IMR-90 (cell line): ENCODE data around the gene TMEM131L. TPM values are rescaled to one million over a fixed set of nuclear protein-coding genes. Genes with fewer than 3 reads are reported as not detected.

Source experiments
- ATAC-seq: fragments of 200-7000 bp; cut with Tn5 transposase; 2 replicates; pipeline ENCODE4 v1.9.1; 2020; ENCODE audit warnings: low read depth, mild to moderate bottlenecking, moderate library complexity
- BruUV-seq: library from RNA; stranded (reverse); fragments of 400-500 nt; replicated peaks from 2 replicates; lab custom pipeline; 2021; lab: Mats Ljungman, UMichigan
- CTCF ChIA-PET: fragments of 300-600 bp; formaldehyde crosslinking; extraction: SDS; loops from one replicate; lab custom pipeline; 2021; ENCODE audit warnings: antibody characterized with exemption; lab: Yijun Ruan, JAX
- POLR2A ChIA-PET: fragments of 300-600 bp; sonication (Branson Sonifier 250); formaldehyde crosslinking; loops from one replicate; lab custom pipeline; 2022; ENCODE audit warnings: antibody characterized with exemption; ENCODE audit not compliant: unreplicated experiment; lab: Charles Lee
- DNase-seq: peaks from one replicate; pipeline ENCODE4 v3.0.0; 2013
- H2AFZ ChIP-seq: replicated peaks from 2 replicates; pipeline ENCODE3; 2013; ENCODE audit warnings: low read length, mild to moderate bottlenecking; ENCODE audit not compliant: poor library complexity
- H2AK5ac ChIP-seq: 2 replicates; pipeline ENCODE4 v1.6.1; 2013; ENCODE audit warnings: low read depth, low read length, inconsistent platforms
- H2AK9ac ChIP-seq: replicated peaks from 2 replicates; pipeline ENCODE3; 2013; ENCODE audit warnings: mild to moderate bottlenecking, low read depth, low read length, moderate library complexity; ENCODE audit not compliant: poor library complexity
- H2BK120ac ChIP-seq: 2 replicates; pipeline ENCODE4 v1.6.1; 2013; ENCODE audit warnings: low read depth, low read length, inconsistent platforms
- H2BK15ac ChIP-seq: 3 replicates; pipeline ENCODE4 v1.6.1; 2013; ENCODE audit warnings: low read depth, low read length, inconsistent platforms
- H2BK20ac ChIP-seq: 2 replicates; pipeline ENCODE4 v1.6.1; 2013; ENCODE audit warnings: low read depth, mild to moderate bottlenecking, inconsistent platforms, low read length, moderate library complexity
- H2BK5ac ChIP-seq: 2 replicates; pipeline ENCODE4 v1.6.1; 2013; ENCODE audit warnings: mild to moderate bottlenecking, low read depth, low read length, inconsistent platforms; ENCODE audit not compliant: poor library complexity, severe bottlenecking
- H3K14ac ChIP-seq: replicated peaks from 2 replicates; pipeline ENCODE4 v1.6.1; 2013; ENCODE audit warnings: low read depth, low read length, inconsistent platforms
- H3K18ac ChIP-seq: 2 replicates; pipeline ENCODE4 v1.6.1; 2013; ENCODE audit warnings: low read depth, low read length, control low read depth
- H3K23ac ChIP-seq: 2 replicates; pipeline ENCODE4 v1.6.1; 2013; ENCODE audit warnings: low read depth, low read length, inconsistent platforms
- H3K27ac ChIP-seq: 2 replicates; pipeline ENCODE4 v1.5.1; 2013; ENCODE audit warnings: mild to moderate bottlenecking, control low read depth, low read length; ENCODE audit not compliant: insufficient read depth
- H3K27me3 ChIP-seq: 2 replicates; pipeline ENCODE4 v1.6.1; 2013; ENCODE audit warnings: low read length; ENCODE audit not compliant: control insufficient read depth, insufficient read depth
- H3K36me3 ChIP-seq: 2 replicates; pipeline ENCODE4 v1.6.1; 2013; ENCODE audit warnings: low read length, mixed read lengths; ENCODE audit not compliant: control insufficient read depth, insufficient read depth
- H3K4ac ChIP-seq: 2 replicates; pipeline ENCODE4 v1.6.1; 2013; ENCODE audit warnings: low read depth, low read length, inconsistent platforms
- H3K4me1 ChIP-seq: 2 replicates; pipeline ENCODE4 v1.6.1; 2013; ENCODE audit warnings: low read length, mixed read lengths; ENCODE audit not compliant: control insufficient read depth, insufficient read depth
- H3K4me2 ChIP-seq: 2 replicates; pipeline ENCODE4 v1.6.1; 2013; ENCODE audit warnings: low read depth, mild to moderate bottlenecking, control low read depth, low read length, moderate library complexity
- H3K4me3 ChIP-seq: 2 replicates; pipeline ENCODE4 v1.5.1; 2013; ENCODE audit warnings: low read depth, mild to moderate bottlenecking, control low read depth, low read length, moderate library complexity; ENCODE audit not compliant: insufficient read depth
- H3K56ac ChIP-seq: 2 replicates; pipeline ENCODE4 v1.6.1; 2013; ENCODE audit warnings: low read length, inconsistent platforms; ENCODE audit not compliant: insufficient read depth; ENCODE audit errors: extremely low read depth
- H3K79me1 ChIP-seq, 2 experiments: 2 replicates each; pipeline ENCODE4 v1.6.1; 2013; ENCODE audit warnings: low read length in 2 of 2, inconsistent platforms in 1 of 2, low read depth in 1 of 2
- H3K9ac ChIP-seq: 2 replicates; pipeline ENCODE4 v1.6.1; 2013; ENCODE audit warnings: low read depth, low read length, control low read depth
- H3K9me1 ChIP-seq: 2 replicates; pipeline ENCODE4 v1.6.1; 2013; ENCODE audit warnings: low read length, inconsistent platforms; ENCODE audit not compliant: insufficient read depth
- H3K9me3 ChIP-seq: 2 replicates; pipeline ENCODE4 v1.6.1; 2013; ENCODE audit warnings: low read length; ENCODE audit not compliant: control insufficient read depth, insufficient read depth
- H4K20me1 ChIP-seq: 2 replicates; pipeline ENCODE4 v1.6.1; 2013; ENCODE audit warnings: low read length, inconsistent platforms; ENCODE audit not compliant: insufficient read depth
- H4K5ac ChIP-seq: 2 replicates; pipeline ENCODE4 v1.6.1; 2013; ENCODE audit warnings: mild to moderate bottlenecking, low read depth, low read length, control low read depth
- H4K8ac ChIP-seq, 2 experiments: 2 replicates each; pipeline ENCODE4 v1.6.1; 2013; ENCODE audit warnings: low read depth in 2 of 2, low read length in 2 of 2, control low read depth in 1 of 2, inconsistent platforms in 1 of 2
- H4K91ac ChIP-seq: 2 replicates; pipeline ENCODE4 v1.6.1; 2013; ENCODE audit warnings: low read depth, low read length, inconsistent platforms; ENCODE audit not compliant: insufficient read depth
- BHLHE40 ChIP-seq: fragments of 150-350 bp; IDR thresholded peaks from 2 replicates; pipeline ENCODE4 v1.6.1; 2016; ENCODE audit warnings: mild to moderate bottlenecking, low read depth, low read length
- CEBPB ChIP-seq: IDR thresholded peaks from 2 replicates; pipeline ENCODE4 v1.6.1; 2012; ENCODE audit warnings: low read depth, low read length, improper control_type of control experiment
- FOS ChIP-seq: fragments of 150-350 bp; IDR thresholded peaks from 2 replicates; pipeline ENCODE4 v1.6.1; 2016; ENCODE audit warnings: low read depth, low read length
- MAFK ChIP-seq: IDR thresholded peaks from 2 replicates; pipeline ENCODE4 v1.6.1; 2012; ENCODE audit warnings: low read depth, low read length, improper control_type of control experiment
- MAZ ChIP-seq: IDR thresholded peaks from 2 replicates; pipeline ENCODE4 v1.6.1; 2012; ENCODE audit warnings: low read depth, mild to moderate bottlenecking, low read length, improper control_type of control experiment, moderate library complexity, borderline replicate concordance
- MXI1 ChIP-seq: IDR thresholded peaks from 2 replicates; pipeline ENCODE4 v1.6.1; 2012; ENCODE audit warnings: low read depth, mild to moderate bottlenecking, low read length, moderate library complexity, borderline replicate concordance
- NFE2L2 ChIP-seq: fragments of 150-350 bp; IDR thresholded peaks from 2 replicates; pipeline ENCODE4 v1.6.1; 2016; ENCODE audit warnings: low read depth, mild to moderate bottlenecking, low read length
- POLR2A ChIP-seq: IDR thresholded peaks from 2 replicates; pipeline ENCODE4 v1.6.1; 2012; ENCODE audit warnings: mild to moderate bottlenecking, low read depth, low read length
- RCOR1 ChIP-seq: IDR thresholded peaks from 2 replicates; pipeline ENCODE4 v1.6.1; 2012; ENCODE audit warnings: mild to moderate bottlenecking, low read length, improper control_type of control experiment; ENCODE audit not compliant: insufficient replicate concordance
- RFX5 ChIP-seq: IDR thresholded peaks from 2 replicates; pipeline ENCODE4 v1.8.0; 2012; ENCODE audit warnings: low read depth, mild to moderate bottlenecking, low read length, moderate library complexity
- SMC3 ChIP-seq: fragments of 150-350 bp; IDR thresholded peaks from 2 replicates; pipeline ENCODE4 v1.6.1; 2016; ENCODE audit warnings: low read depth, mild to moderate bottlenecking, antibody characterized with exemption, low read length, moderate library complexity
- WGBS, 2 experiments: methylation state at CpG; one replicate each; pipeline versions ENCODE4 v1.1.5 to v1.1.7; 2013; ENCODE audit warnings: missing lambda C conversion rate in 2 of 2; ENCODE audit not compliant: insufficient read length in 1 of 2; ENCODE audit errors: extremely low coverage in 2 of 2; 5-methylcytosine and 5-hydroxymethylcytosine counted together
- dilution Hi-C: fragments of 300-500 bp; cut with HindIII; formaldehyde crosslinking; loops from one replicate; pipeline ENCODE4 v1.14.3; 2018; ENCODE audit warnings: low sequenced_read_pairs; ENCODE audit not compliant: unreplicated experiment
- in situ Hi-C: fragments of 300-500 bp; cut with MboI; formaldehyde crosslinking; loops from 3 replicates; pipeline ENCODE4 v1.14.3; 2019; ENCODE audit warnings: low sequenced_read_pairs, inconsistent platforms, mixed read lengths
- intact Hi-C: fragments of 100-400 bp; cut with micrococcal nuclease; formaldehyde crosslinking; loops from 2 replicates; pipeline ENCODE4 v1.10.0; 2022
- polyA plus RNA-seq, 3 experiments: library from polyadenylated mRNA; depleted of rRNA; stranded (reverse); fragments of >200 nt; gene quantifications; 2 replicates each; pipeline ENCODE4 v1.2.3, GENCODE V29; 2012; ENCODE audit warnings: low replicate concordance in 1 of 3
- total RNA-seq: library from RNA; depleted of rRNA; stranded (reverse); fragments of >200 nt; gene quantifications from 2 replicates; pipeline ENCODE4 v1.2.3, GENCODE V29; 2012
- TF ChIP-seq, protein P1 (sequence below): fragments of 150-350 bp; IDR thresholded peaks from 2 replicates; pipeline ENCODE4 v1.6.1; 2017; ENCODE audit warnings: mild to moderate bottlenecking, antibody characterized with exemption, low read length, low read depth
- TF ChIP-seq, protein P2 (sequence below): conservative IDR thresholded peaks from 2 replicates; pipeline ENCODE4 v1.5.1; 2012; ENCODE audit warnings: mild to moderate bottlenecking, low read depth, low read length, improper control_type of control experiment
- TF ChIP-seq, protein P3 (sequence below): fragments of 150-350 bp; IDR thresholded peaks from 2 replicates; pipeline ENCODE4 v1.6.1; 2016; ENCODE audit warnings: low read depth, mild to moderate bottlenecking, low read length, moderate library complexity, borderline replicate concordance

TMEM131L gene
- total and polyA plus RNA-seq, 2 of the 4 experiments (the other 2 are of a cell fraction) = 8.4 to 23.8 TPM

DNA sequence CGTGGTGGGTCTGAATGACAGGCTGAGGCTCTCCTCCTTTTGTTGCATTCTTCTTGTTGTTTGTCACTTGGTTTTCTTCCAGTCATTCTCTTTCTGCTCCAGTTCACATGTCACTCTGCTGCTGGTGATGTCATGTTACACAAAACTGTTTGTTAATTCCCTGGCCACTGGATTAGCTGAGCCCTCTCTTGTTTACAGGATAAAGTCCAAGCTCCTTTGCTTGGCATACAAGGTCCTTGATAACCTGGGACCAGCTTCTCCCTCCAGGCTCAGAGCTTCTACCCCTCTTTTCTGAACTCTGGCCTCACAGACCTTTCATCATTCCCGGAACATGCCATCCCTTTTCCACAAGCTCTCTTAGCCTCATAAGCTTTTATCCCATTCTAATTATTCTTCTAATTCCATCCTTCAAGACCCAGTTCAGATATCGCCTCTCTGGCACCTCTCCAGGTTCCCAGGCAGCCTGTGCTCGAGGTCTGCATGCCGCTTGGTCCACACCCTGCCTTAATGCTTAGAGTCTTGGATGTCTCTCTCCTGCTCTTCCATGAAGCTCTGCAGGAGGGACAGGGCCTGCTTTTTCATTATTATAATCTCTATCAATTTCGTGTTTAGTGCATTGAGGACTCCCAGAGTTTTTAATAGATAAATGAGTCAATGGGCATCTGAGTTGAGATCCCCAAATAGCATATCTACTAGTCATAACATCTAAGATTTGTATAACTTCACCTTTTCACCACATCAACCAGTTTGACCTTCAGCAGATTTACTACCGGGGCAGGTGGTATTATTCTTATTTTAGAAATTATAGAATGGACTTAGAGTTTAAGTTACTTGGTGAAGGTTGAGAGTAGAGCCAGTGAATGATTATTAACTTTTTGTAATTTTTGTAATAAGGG lies 98.7 kb downstream of the TMEM131L start:
- Histone ChIP-seq H2AFZ (no peak overlapping the region), H3K79me1 (peaks cover 0 to 5% of the 10 kb centered on the region in 2 experiments; a peak in 1 of 4 replicates), H3K56ac (no peak overlapping the region), H3K9ac (no peak overlapping the region), H2AK9ac (no peak overlapping the region), H4K5ac (no peak overlapping the region), H2BK20ac (no peak overlapping the region), H3K36me3 (no peaks in the 10 kb centered on the region), H3K4ac (no peak overlapping the region), H2BK5ac (no peak overlapping the region), H3K9me1 (peaks cover 6% of the 10 kb centered on the region; the same call in 1 of the 2 replicates), H3K27ac (no peak overlapping the region), H3K4me2 (no peak overlapping the region), H2BK120ac (0 out of 2 replicates have a peak overlapping the region, but pooled peaks have one; percentile 38), H3K14ac (no peak overlapping the region; the same call in 1 of the 2 replicates), H3K9me3 (no peaks in the 10 kb centered on the region; the same call in 1 of the 2 replicates), H2AK5ac (no peak overlapping the region), H4K20me1 (no peaks in the 10 kb centered on the region), H4K91ac (no peak overlapping the region), H3K4me1 (peaks cover 4% of the 10 kb centered on the region; the same call in 1 of the 2 replicates), H3K23ac (no peak overlapping the region), H2BK15ac (no peak overlapping the region), H3K4me3 (no peak overlapping the region), H3K27me3 (no peaks in the 10 kb centered on the region), H3K18ac (no peak overlapping the region), H4K8ac (no peak overlapping the region)
- CTCF ChIA-PET = interaction anchor here (0.7 kb wide), 1 partner anchor 148 kb away, joined by 4 read pairs; no protein-coding TSS in a partner anchor
- POLR2A ChIA-PET = no interaction called here
- BruUV-seq = no TSS peak
- in situ Hi-C loops (no loop called here), intact Hi-C loops (no loop called here), dilution Hi-C loops (no loop called here)
- peak; percentile 63 for ATAC-seq
- TF ChIP-seq CEBPB = no peak
- no peak for TF ChIP-seq MXI1
- TF ChIP-seq POLR2A = no peak
- no peak for TF ChIP-seq MAFK
- no peak for TF ChIP-seq SMC3
- TF ChIP-seq, protein P1, sequence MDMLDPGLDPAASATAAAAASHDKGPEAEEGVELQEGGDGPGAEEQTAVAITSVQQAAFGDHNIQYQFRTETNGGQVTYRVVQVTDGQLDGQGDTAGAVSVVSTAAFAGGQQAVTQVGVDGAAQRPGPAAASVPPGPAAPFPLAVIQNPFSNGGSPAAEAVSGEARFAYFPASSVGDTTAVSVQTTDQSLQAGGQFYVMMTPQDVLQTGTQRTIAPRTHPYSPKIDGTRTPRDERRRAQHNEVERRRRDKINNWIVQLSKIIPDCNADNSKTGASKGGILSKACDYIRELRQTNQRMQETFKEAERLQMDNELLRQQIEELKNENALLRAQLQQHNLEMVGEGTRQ = no peak
- TF ChIP-seq, protein P2, sequence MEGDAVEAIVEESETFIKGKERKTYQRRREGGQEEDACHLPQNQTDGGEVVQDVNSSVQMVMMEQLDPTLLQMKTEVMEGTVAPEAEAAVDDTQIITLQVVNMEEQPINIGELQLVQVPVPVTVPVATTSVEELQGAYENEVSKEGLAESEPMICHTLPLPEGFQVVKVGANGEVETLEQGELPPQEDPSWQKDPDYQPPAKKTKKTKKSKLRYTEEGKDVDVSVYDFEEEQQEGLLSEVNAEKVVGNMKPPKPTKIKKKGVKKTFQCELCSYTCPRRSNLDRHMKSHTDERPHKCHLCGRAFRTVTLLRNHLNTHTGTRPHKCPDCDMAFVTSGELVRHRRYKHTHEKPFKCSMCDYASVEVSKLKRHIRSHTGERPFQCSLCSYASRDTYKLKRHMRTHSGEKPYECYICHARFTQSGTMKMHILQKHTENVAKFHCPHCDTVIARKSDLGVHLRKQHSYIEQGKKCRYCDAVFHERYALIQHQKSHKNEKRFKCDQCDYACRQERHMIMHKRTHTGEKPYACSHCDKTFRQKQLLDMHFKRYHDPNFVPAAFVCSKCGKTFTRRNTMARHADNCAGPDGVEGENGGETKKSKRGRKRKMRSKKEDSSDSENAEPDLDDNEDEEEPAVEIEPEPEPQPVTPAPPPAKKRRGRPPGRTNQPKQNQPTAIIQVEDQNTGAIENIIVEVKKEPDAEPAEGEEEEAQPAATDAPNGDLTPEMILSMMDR = no peak
- TF ChIP-seq MAZ = no peak
- no peak for TF ChIP-seq BHLHE40
- no peak for TF ChIP-seq RFX5
- no peak for TF ChIP-seq NFE2L2
- no peak for TF ChIP-seq RCOR1
- no peak for TF ChIP-seq FOS
- TF ChIP-seq, protein P3, sequence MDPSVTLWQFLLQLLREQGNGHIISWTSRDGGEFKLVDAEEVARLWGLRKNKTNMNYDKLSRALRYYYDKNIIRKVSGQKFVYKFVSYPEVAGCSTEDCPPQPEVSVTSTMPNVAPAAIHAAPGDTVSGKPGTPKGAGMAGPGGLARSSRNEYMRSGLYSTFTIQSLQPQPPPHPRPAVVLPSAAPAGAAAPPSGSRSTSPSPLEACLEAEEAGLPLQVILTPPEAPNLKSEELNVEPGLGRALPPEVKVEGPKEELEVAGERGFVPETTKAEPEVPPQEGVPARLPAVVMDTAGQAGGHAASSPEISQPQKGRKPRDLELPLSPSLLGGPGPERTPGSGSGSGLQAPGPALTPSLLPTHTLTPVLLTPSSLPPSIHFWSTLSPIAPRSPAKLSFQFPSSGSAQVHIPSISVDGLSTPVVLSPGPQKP = no peak
- DNase-seq = peak; percentile 60
- 66% methylated on average over 4 of the region's 7 CpGs; no CpG with 5 or more reads in 1 of the 2 experiments for WGBS, 2 experiments
